GM23338 (cell line): Measurements from ENCODE around the gene CD24. TPM values are rescaled to one million over a fixed set of nuclear protein-coding genes. Genes with fewer than 3 reads are reported as not detected.

ENCODE experiments used
- ATAC-seq: fragments of 200-7000 bp; cut with Tn5 transposase; 3 replicates; pipeline ENCODE4 v1.9.1; 2020
- DNase-seq: peaks from one replicate; pipeline ENCODE4 v3.0.0-alpha.2; 2015; ENCODE audit warnings: low spot score
- H2AFZ ChIP-seq: fragments of 200-600 bp; sonication (generic); 2 replicates; pipeline ENCODE4 v1.8.0; 2016; ENCODE audit warnings: antibody characterized with exemption, mild to moderate bottlenecking, moderate library complexity
- H3F3A ChIP-seq: fragments of 200-600 bp; sonication (generic); replicated peaks from 2 replicates; pipeline ENCODE4 v1.8.0; 2017; ENCODE audit warnings: antibody characterized with exemption, mixed run types, low read depth
- H3K27ac ChIP-seq: fragments of 200-600 bp; sonication (generic); 2 replicates; pipeline ENCODE4 v1.6.1; 2016; ENCODE audit warnings: low read depth
- H3K27me3 ChIP-seq: fragments of 200-600 bp; sonication (generic); 2 replicates; pipeline ENCODE4 v1.8.0; 2016; ENCODE audit warnings: mild to moderate bottlenecking, mixed run types, moderate library complexity; ENCODE audit not compliant: insufficient read depth
- H3K36me3 ChIP-seq: fragments of 200-600 bp; sonication (generic); 2 replicates; pipeline ENCODE4 v1.8.0; 2016; ENCODE audit warnings: mild to moderate bottlenecking; ENCODE audit not compliant: insufficient read depth
- H3K4me1 ChIP-seq: fragments of 200-600 bp; sonication (generic); 2 replicates; pipeline ENCODE4 v1.8.0; 2016; ENCODE audit warnings: mild to moderate bottlenecking, moderate library complexity; ENCODE audit not compliant: insufficient read depth
- H3K4me2 ChIP-seq: fragments of 200-600 bp; sonication (generic); 2 replicates; pipeline ENCODE4 v1.7.1; 2017; ENCODE audit warnings: mixed run types
- H3K4me3 ChIP-seq: fragments of 200-600 bp; sonication (generic); 2 replicates; pipeline ENCODE4 v1.6.1; 2016; ENCODE audit warnings: mixed run types
- H3K79me2 ChIP-seq: fragments of 200-600 bp; sonication (generic); replicated peaks from 2 replicates; pipeline ENCODE4 v1.8.0; 2017; ENCODE audit warnings: mild to moderate bottlenecking; ENCODE audit not compliant: insufficient read depth
- H3K9me2 ChIP-seq: fragments of 200-600 bp; sonication (generic); 2 replicates; pipeline ENCODE4 v1.8.0; 2017; ENCODE audit not compliant: insufficient read depth
- H4K20me1 ChIP-seq: fragments of 200-600 bp; sonication (generic); replicated peaks from 2 replicates; pipeline ENCODE4 v1.8.0; 2017; ENCODE audit warnings: mild to moderate bottlenecking; ENCODE audit not compliant: insufficient read depth
- H3K27ac Mint-ChIP-seq: 2 replicates; pipeline ENCODE4 v1.8.0; 2020; ENCODE audit warnings: inconsistent platforms, mild to moderate bottlenecking, moderate library complexity, mixed read lengths
- H3K27me3 Mint-ChIP-seq: 3 replicates; pipeline ENCODE4 v1.8.0; 2022; ENCODE audit warnings: low read depth, mild to moderate bottlenecking, moderate library complexity, mixed read lengths, inconsistent platforms; ENCODE audit not compliant: insufficient read depth, poor library complexity
- H3K36me3 Mint-ChIP-seq: 3 replicates; pipeline ENCODE4 v1.8.0; 2021; ENCODE audit warnings: low read depth, mild to moderate bottlenecking, inconsistent platforms, moderate library complexity, mixed read lengths
- H3K4me1 Mint-ChIP-seq: 3 replicates; pipeline ENCODE4 v1.8.0; 2020; ENCODE audit warnings: mild to moderate bottlenecking, inconsistent platforms, mixed read lengths
- H3K4me3 Mint-ChIP-seq: 3 replicates; pipeline ENCODE4 v1.8.0; 2021; ENCODE audit warnings: moderate library complexity, mild to moderate bottlenecking, inconsistent platforms, mixed read lengths
- H3K9me3 Mint-ChIP-seq: 3 replicates; pipeline ENCODE4 v1.8.0; 2020; ENCODE audit warnings: moderate library complexity, mild to moderate bottlenecking, inconsistent platforms, mixed read lengths
- EZH2 ChIP-seq: fragments of 200-600 bp; sonication (generic); IDR thresholded peaks from one replicate; pipeline ENCODE4 v1.8.0; 2017; ENCODE audit warnings: antibody characterized with exemption, mild to moderate bottlenecking, low read depth; ENCODE audit not compliant: unreplicated experiment
- EZH2phosphoT487 ChIP-seq: fragments of 200-600 bp; sonication (generic); IDR thresholded peaks from one replicate; pipeline ENCODE4 v1.8.1; 2018; ENCODE audit warnings: antibody characterized with exemption; ENCODE audit not compliant: unreplicated experiment
- NANOG ChIP-seq: IDR thresholded peaks from 2 replicates; pipeline ENCODE4 v1.6.1; 2016; ENCODE audit warnings: antibody characterized with exemption, borderline replicate concordance
- STAT1 ChIP-seq: IDR thresholded peaks from one replicate; pipeline ENCODE4 v1.6.1; 2016; ENCODE audit warnings: antibody characterized with exemption; ENCODE audit not compliant: unreplicated experiment
- polyA plus RNA-seq: library from polyadenylated mRNA; unstranded; fragments of >200 nt; fragmentation: Nextera tagmentation; extraction: Ambion mirVana; gene quantifications from 2 replicates; pipeline ENCODE4 v1.2.1, GENCODE V29; 2016
- total RNA-seq: library from RNA; depleted of rRNA; stranded (reverse); fragments of >200 nt; shearing (Covaris generic); gene quantifications from 2 replicates; pipeline ENCODE4 v1.2.3, GENCODE V29; 2014
- TF ChIP-seq, protein P1 (sequence below): fragments of 250-450 bp; sonication (Bioruptor Pico); IDR thresholded peaks from 2 replicates; pipeline ENCODE4 v1.5.0; 2020; ENCODE audit warnings: mild to moderate bottlenecking, moderate library complexity
- TF ChIP-seq, protein P2 (sequence below): IDR thresholded peaks from 2 replicates; pipeline ENCODE4 v1.6.1; 2016; ENCODE audit warnings: antibody characterized with exemption
- TF ChIP-seq, protein P3 (sequence below): IDR thresholded peaks from one replicate; pipeline ENCODE4 v1.6.1; 2018; ENCODE audit warnings: antibody characterized with exemption; ENCODE audit not compliant: unreplicated experiment
- TF ChIP-seq, protein P4 (sequence below), 2 experiments: fragments of 200-600 bp in 1 of 2; sonication (generic) in 1 of 2; conservative IDR thresholded peaks; 2 replicates each; pipeline versions ENCODE4 v1.5.1 to v1.6.1; 2016 to 2017; ENCODE audit warnings: antibody characterized with exemption in 2 of 2, low read depth in 2 of 2, mild to moderate bottlenecking in 2 of 2, moderate library complexity in 1 of 2

CD24 gene
- total and polyA plus RNA-seq, 2 experiments from 2014 or later, result 1,373 to 2,907 TPM

DNA sequence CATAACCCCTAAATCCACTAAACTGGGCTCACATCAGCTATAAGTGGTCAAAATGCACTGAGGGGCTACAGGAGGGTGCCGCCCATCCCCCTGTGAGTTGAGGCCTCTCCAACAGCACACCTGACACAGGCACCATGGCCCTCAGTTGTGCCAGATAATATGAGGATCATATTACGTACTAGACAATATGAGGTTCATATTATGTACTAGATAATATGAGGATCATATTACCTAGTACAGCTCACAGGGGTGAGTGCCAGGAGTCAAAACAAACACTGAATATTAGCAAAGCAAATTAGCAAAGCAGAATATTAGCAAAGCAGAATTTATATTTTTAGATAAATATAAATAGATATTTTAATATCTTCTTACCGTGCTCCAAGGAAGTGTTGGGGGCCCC lies 35.3 kb downstream of the CD24 start (continued):
- TF ChIP-seq, protein P1, sequence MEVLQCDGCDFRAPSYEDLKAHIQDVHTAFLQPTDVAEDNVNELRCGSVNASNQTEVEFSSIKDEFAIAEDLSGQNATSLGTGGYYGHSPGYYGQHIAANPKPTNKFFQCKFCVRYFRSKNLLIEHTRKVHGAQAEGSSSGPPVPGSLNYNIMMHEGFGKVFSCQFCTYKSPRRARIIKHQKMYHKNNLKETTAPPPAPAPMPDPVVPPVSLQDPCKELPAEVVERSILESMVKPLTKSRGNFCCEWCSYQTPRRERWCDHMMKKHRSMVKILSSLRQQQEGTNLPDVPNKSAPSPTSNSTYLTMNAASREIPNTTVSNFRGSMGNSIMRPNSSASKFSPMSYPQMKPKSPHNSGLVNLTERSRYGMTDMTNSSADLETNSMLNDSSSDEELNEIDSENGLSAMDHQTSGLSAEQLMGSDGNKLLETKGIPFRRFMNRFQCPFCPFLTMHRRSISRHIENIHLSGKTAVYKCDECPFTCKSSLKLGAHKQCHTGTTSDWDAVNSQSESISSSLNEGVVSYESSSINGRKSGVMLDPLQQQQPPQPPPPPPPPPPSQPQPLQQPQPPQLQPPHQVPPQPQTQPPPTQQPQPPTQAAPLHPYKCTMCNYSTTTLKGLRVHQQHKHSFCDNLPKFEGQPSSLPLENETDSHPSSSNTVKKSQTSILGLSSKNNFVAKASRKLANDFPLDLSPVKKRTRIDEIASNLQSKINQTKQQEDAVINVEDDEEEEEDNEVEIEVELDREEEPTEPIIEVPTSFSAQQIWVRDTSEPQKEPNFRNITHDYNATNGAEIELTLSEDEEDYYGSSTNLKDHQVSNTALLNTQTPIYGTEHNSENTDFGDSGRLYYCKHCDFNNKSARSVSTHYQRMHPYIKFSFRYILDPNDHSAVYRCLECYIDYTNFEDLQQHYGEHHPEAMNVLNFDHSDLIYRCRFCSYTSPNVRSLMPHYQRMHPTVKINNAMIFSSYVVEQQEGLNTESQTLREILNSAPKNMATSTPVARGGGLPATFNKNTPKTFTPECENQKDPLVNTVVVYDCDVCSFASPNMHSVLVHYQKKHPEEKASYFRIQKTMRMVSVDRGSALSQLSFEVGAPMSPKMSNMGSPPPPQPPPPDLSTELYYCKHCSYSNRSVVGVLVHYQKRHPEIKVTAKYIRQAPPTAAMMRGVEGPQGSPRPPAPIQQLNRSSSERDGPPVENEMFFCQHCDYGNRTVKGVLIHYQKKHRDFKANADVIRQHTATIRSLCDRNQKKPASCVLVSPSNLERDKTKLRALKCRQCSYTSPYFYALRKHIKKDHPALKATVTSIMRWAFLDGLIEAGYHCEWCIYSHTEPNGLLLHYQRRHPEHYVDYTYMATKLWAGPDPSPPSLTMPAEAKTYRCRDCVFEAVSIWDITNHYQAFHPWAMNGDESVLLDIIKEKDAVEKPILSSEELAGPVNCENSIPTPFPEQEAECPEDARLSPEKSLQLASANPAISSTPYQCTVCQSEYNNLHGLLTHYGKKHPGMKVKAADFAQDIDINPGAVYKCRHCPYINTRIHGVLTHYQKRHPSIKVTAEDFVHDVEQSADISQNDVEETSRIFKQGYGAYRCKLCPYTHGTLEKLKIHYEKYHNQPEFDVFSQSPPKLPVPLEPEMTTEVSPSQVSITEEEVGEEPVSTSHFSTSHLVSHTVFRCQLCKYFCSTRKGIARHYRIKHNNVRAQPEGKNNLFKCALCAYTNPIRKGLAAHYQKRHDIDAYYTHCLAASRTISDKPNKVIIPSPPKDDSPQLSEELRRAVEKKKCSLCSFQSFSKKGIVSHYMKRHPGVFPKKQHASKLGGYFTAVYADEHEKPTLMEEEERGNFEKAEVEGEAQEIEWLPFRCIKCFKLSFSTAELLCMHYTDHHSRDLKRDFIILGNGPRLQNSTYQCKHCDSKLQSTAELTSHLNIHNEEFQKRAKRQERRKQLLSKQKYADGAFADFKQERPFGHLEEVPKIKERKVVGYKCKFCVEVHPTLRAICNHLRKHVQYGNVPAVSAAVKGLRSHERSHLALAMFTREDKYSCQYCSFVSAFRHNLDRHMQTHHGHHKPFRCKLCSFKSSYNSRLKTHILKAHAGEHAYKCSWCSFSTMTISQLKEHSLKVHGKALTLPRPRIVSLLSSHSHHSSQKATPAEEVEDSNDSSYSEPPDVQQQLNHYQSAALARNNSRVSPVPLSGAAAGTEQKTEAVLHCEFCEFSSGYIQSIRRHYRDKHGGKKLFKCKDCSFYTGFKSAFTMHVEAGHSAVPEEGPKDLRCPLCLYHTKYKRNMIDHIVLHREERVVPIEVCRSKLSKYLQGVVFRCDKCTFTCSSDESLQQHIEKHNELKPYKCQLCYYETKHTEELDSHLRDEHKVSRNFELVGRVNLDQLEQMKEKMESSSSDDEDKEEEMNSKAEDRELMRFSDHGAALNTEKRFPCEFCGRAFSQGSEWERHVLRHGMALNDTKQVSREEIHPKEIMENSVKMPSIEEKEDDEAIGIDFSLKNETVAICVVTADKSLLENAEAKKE, result no peak
- TF ChIP-seq EZH2 (no peak), EZH2phosphoT487 (no peak), NANOG (no peak), STAT1 (no peak)
- TF ChIP-seq, protein P2, sequence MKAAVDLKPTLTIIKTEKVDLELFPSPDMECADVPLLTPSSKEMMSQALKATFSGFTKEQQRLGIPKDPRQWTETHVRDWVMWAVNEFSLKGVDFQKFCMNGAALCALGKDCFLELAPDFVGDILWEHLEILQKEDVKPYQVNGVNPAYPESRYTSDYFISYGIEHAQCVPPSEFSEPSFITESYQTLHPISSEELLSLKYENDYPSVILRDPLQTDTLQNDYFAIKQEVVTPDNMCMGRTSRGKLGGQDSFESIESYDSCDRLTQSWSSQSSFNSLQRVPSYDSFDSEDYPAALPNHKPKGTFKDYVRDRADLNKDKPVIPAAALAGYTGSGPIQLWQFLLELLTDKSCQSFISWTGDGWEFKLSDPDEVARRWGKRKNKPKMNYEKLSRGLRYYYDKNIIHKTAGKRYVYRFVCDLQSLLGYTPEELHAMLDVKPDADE, result no peak

DNA sequence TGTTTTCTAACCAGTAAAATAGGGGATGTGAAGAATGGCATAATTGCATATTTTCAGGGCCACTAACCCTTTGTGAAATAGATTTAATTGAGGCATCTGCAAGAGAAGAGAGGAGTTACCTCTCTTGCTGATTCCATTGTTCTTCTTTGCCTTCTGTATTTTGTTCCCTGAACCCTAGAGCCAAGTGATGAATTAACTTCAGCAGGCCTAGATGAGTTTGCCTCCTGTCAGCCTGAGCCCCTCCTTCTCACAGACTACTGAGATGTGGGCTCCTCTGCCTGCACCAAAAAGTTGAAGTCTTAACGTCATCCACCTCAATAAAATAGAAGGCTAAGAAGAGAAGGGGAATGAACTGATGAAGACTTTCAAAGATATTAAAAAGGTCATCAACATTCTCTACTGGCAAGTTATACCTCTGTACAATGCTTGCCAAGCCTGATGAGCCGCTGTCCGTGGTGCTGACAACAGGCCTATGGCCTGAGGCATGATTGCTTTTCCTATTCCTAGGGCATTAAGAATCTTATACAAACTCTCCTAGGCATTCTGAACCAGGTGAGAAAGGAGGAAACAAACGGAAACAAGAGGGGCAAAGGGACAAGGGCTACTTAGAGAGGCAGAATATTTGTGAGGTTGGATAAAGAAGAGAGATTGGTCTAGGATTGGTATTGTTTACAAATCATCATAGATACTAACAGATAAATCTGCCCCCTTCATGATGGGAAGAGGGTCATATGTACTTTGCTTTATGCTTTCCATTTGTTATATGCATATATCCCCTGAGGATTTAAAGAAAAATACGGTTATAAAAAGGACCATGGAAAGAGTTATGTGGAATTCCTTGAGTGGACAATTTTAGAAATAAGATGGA lies 46.8 kb downstream of the CD24 start:
- no peaks in the 10 kb centered on the region for H3K27me3 ChIP-seq
- H3K9me3 Mint-ChIP-seq, result no peaks in the 10 kb centered on the region
- H2AFZ ChIP-seq, result no peak overlapping the region
- no peaks in the 10 kb centered on the region; the same call in 1 of the 2 replicates for H3F3A ChIP-seq
- TF ChIP-seq, protein P3, sequence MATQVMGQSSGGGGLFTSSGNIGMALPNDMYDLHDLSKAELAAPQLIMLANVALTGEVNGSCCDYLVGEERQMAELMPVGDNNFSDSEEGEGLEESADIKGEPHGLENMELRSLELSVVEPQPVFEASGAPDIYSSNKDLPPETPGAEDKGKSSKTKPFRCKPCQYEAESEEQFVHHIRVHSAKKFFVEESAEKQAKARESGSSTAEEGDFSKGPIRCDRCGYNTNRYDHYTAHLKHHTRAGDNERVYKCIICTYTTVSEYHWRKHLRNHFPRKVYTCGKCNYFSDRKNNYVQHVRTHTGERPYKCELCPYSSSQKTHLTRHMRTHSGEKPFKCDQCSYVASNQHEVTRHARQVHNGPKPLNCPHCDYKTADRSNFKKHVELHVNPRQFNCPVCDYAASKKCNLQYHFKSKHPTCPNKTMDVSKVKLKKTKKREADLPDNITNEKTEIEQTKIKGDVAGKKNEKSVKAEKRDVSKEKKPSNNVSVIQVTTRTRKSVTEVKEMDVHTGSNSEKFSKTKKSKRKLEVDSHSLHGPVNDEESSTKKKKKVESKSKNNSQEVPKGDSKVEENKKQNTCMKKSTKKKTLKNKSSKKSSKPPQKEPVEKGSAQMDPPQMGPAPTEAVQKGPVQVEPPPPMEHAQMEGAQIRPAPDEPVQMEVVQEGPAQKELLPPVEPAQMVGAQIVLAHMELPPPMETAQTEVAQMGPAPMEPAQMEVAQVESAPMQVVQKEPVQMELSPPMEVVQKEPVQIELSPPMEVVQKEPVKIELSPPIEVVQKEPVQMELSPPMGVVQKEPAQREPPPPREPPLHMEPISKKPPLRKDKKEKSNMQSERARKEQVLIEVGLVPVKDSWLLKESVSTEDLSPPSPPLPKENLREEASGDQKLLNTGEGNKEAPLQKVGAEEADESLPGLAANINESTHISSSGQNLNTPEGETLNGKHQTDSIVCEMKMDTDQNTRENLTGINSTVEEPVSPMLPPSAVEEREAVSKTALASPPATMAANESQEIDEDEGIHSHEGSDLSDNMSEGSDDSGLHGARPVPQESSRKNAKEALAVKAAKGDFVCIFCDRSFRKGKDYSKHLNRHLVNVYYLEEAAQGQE, result peak; percentile 99
- TF ChIP-seq, protein P4, sequence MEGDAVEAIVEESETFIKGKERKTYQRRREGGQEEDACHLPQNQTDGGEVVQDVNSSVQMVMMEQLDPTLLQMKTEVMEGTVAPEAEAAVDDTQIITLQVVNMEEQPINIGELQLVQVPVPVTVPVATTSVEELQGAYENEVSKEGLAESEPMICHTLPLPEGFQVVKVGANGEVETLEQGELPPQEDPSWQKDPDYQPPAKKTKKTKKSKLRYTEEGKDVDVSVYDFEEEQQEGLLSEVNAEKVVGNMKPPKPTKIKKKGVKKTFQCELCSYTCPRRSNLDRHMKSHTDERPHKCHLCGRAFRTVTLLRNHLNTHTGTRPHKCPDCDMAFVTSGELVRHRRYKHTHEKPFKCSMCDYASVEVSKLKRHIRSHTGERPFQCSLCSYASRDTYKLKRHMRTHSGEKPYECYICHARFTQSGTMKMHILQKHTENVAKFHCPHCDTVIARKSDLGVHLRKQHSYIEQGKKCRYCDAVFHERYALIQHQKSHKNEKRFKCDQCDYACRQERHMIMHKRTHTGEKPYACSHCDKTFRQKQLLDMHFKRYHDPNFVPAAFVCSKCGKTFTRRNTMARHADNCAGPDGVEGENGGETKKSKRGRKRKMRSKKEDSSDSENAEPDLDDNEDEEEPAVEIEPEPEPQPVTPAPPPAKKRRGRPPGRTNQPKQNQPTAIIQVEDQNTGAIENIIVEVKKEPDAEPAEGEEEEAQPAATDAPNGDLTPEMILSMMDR (conservative IDR thresholded peaks at IDR 0.05; ENCODE audit: low read depth in 2 of 2), result no peak
- no peaks in the 10 kb centered on the region for H4K20me1 ChIP-seq
- H3K4me3 ChIP-seq, result no peak overlapping the region
- ATAC-seq (peak; percentile 96), DNase-seq (peak; percentile 90)
- peaks cover 6% of the 10 kb centered on the region for H3K27me3 Mint-ChIP-seq
- H3K9me2 ChIP-seq, result no peaks in the 10 kb centered on the region
- no peak overlapping the region for H3K4me2 ChIP-seq
- H3K79me2 ChIP-seq, result no peaks in the 10 kb centered on the region
- H3K36me3 Mint-ChIP-seq, result no peaks in the 10 kb centered on the region
- H3K4me1 ChIP-seq, result peaks cover 38% of the 10 kb centered on the region; the same call in 1 of the 2 replicates
- peaks cover 22% of the 10 kb centered on the region for H3K4me1 Mint-ChIP-seq
- no peak overlapping the region for H3K27ac Mint-ChIP-seq
- no peaks in the 10 kb centered on the region for H3K36me3 ChIP-seq
- H3K27ac ChIP-seq, result no peak overlapping the region
- no peak overlapping the region for H3K4me3 Mint-ChIP-seq
